Medulla oblongata (tissue), 1 donor: ENCODE results near the gene FOXA3.
"Not testable (repeated sequence)": the region's sequence is repeated elsewhere in the genome, so short reads cannot be mapped to it uniquely, and the experiment has no call there.

Source experiments
- DNase-seq: peaks from one replicate; pipeline ENCODE4 v3.0.0-alpha.2; 2015; ENCODE audit errors: extremely low spot score

The FOXA3 gene

GRCh38 chr19:45890877-45891276, 26.8 kb downstream of the FOXA3 start:
- DNase-seq, result no peak

GRCh38 chr19:45895519-45895972, 31.4 kb downstream of the FOXA3 start:
- peak; percentile 21 for DNase-seq

GRCh38 chr19:45895983-45896599, 32.0 kb downstream of the FOXA3 start:
- not testable (repeated sequence) for DNase-seq

- no peak for DNase-seq
Observed at GRCh38 chr19:45897261-45897812, 33.2 kb downstream of the FOXA3 start.

GRCh38 chr19:45899253-45899652, 35.1 kb downstream of the FOXA3 start:
- DNase-seq, result no peak

- DNase-seq, result no peak
Observed at GRCh38 chr19:45899919-45900589, 35.9 kb downstream of the FOXA3 start.

GRCh38 chr19:45900738-45901431, 36.8 kb downstream of the FOXA3 start:
- no peak for DNase-seq

GRCh38 chr19:45901432-45901911, 37.3 kb downstream of the FOXA3 start:
- DNase-seq, result no peak

GRCh38 chr19:45901912-45902650, 38.0 kb downstream of the FOXA3 start, which contains the start of gene MYPOP:
TSS of gene MYPOP (minus strand) at chr19:45902613. CDS start at chr19:45901773, 840 bp downstream.
- no peak for DNase-seq

GRCh38 chr19:45902651-45903625, 38.8 kb downstream of the FOXA3 start:
- DNase-seq, result peak; percentile 99

- DNase-seq, result no peak
Observed at GRCh38 chr19:45905011-45905410, 40.9 kb downstream of the FOXA3 start.

GRCh38 chr19:45906221-45906620, 42.1 kb downstream of the FOXA3 start:
- no peak for DNase-seq

GRCh38 chr19:45908956-45909355, 44.8 kb downstream of the FOXA3 start:
- DNase-seq, result no peak

- DNase-seq, result no peak
Observed at GRCh38 chr19:45911291-45911690, 47.2 kb downstream of the FOXA3 start.

- no peak for DNase-seq
Observed at GRCh38 chr19:45913874-45914830, 50.0 kb downstream of the FOXA3 start, which contains the start of gene NANOS2. TSS of gene NANOS2 (minus strand) at chr19:45914778. CDS start at chr19:45914693, 85 bp downstream.

GRCh38 chr19:45917421-45918091, 53.4 kb downstream of the FOXA3 start:
- peak; percentile 86 for DNase-seq

GRCh38 chr19:45918721-45919120, 54.6 kb downstream of the FOXA3 start:
- DNase-seq, result no peak

GRCh38 chr19:45919678-45920077, 55.6 kb downstream of the FOXA3 start:
- peak; percentile 86 for DNase-seq
